Mesendoderm (in vitro differentiated cells): Measurements from ENCODE around the gene ST6GAL2.
A peak's percentile ranks its signal among the peaks of the same experiment; 100 is the strongest.

Experiments
- DNase-seq: peaks from one replicate; pipeline ENCODE4 v3.0.0; 2013
- H2AK5ac ChIP-seq: 2 replicates; pipeline ENCODE4 v1.6.1; 2013; ENCODE audit warnings: low read length, inconsistent platforms
- H2BK120ac ChIP-seq: 2 replicates; pipeline ENCODE4 v1.6.1; 2013; ENCODE audit warnings: low read depth, mild to moderate bottlenecking, low read length, moderate library complexity, mixed read lengths
- H2BK15ac ChIP-seq: replicated peaks from 2 replicates; pipeline ENCODE4 v1.6.1; 2013; ENCODE audit warnings: low read depth, mild to moderate bottlenecking, moderate library complexity
- H2BK5ac ChIP-seq: 2 replicates; pipeline ENCODE4 v1.6.1; 2013; ENCODE audit warnings: low read length, inconsistent platforms
- H3K18ac ChIP-seq: 2 replicates; pipeline ENCODE4 v1.6.1; 2013; ENCODE audit warnings: mild to moderate bottlenecking, low read length, mixed read lengths
- H3K23ac ChIP-seq: one replicate; pipeline ENCODE4 v1.6.1; 2013; ENCODE audit warnings: low read length
- H3K27ac ChIP-seq: 2 replicates; pipeline ENCODE4 v1.5.1; 2013; ENCODE audit warnings: low read depth, mild to moderate bottlenecking, inconsistent platforms, low read length, moderate library complexity
- H3K27me3 ChIP-seq: 2 replicates; pipeline ENCODE4 v1.6.1; 2013; ENCODE audit warnings: low read length, control low read depth, mild to moderate bottlenecking, inconsistent platforms; ENCODE audit not compliant: insufficient read depth, poor library complexity
- H3K36me3 ChIP-seq: 2 replicates; pipeline ENCODE4 v1.6.1; 2013; ENCODE audit warnings: low read length, inconsistent platforms; ENCODE audit not compliant: control insufficient read depth, insufficient read depth
- H3K4ac ChIP-seq: one replicate; pipeline ENCODE4 v1.6.1; 2013; ENCODE audit warnings: low read depth, mild to moderate bottlenecking, low read length, moderate library complexity
- H3K4me1 ChIP-seq: 2 replicates; pipeline ENCODE4 v1.6.1; 2013; ENCODE audit warnings: low read depth, low read length, inconsistent platforms; ENCODE audit not compliant: control insufficient read depth
- H3K4me2 ChIP-seq: 2 replicates; pipeline ENCODE4 v1.6.1; 2013; ENCODE audit warnings: low read length
- H3K4me3 ChIP-seq: 2 replicates; pipeline ENCODE4 v1.5.1; 2013; ENCODE audit warnings: mild to moderate bottlenecking, low read length
- H3K56ac ChIP-seq: one replicate; pipeline ENCODE4 v1.6.1; 2013; ENCODE audit warnings: low read length
- H3K79me1 ChIP-seq: 2 replicates; pipeline ENCODE4 v1.6.1; 2013; ENCODE audit warnings: low read length, inconsistent platforms
- H3K79me2 ChIP-seq: 2 replicates; pipeline ENCODE4 v1.6.1; 2013; ENCODE audit warnings: mild to moderate bottlenecking, low read length; ENCODE audit not compliant: control insufficient read depth, insufficient read depth
- H3K9ac ChIP-seq: 2 replicates; pipeline ENCODE4 v1.6.1; 2013; ENCODE audit warnings: low read length, inconsistent platforms
- H4K5ac ChIP-seq: one replicate; pipeline ENCODE4 v1.6.1; 2013; ENCODE audit warnings: low read length
- H4K8ac ChIP-seq: one replicate; pipeline ENCODE4 v1.6.1; 2013; ENCODE audit warnings: low read depth, mild to moderate bottlenecking, control low read depth, low read length, moderate library complexity
- WGBS: extraction: QIAGEN DNeasy Blood & Tissue Kit; methylation state at CpG from one replicate; pipeline ENCODE4 v1.1.7; 2013; ENCODE audit warnings: low lambda C conversion rate, missing lambda C conversion rate; ENCODE audit not compliant: insufficient coverage; ENCODE audit errors: extremely low coverage; 5-methylcytosine and 5-hydroxymethylcytosine counted together

Gene ST6GAL2

DNA sequence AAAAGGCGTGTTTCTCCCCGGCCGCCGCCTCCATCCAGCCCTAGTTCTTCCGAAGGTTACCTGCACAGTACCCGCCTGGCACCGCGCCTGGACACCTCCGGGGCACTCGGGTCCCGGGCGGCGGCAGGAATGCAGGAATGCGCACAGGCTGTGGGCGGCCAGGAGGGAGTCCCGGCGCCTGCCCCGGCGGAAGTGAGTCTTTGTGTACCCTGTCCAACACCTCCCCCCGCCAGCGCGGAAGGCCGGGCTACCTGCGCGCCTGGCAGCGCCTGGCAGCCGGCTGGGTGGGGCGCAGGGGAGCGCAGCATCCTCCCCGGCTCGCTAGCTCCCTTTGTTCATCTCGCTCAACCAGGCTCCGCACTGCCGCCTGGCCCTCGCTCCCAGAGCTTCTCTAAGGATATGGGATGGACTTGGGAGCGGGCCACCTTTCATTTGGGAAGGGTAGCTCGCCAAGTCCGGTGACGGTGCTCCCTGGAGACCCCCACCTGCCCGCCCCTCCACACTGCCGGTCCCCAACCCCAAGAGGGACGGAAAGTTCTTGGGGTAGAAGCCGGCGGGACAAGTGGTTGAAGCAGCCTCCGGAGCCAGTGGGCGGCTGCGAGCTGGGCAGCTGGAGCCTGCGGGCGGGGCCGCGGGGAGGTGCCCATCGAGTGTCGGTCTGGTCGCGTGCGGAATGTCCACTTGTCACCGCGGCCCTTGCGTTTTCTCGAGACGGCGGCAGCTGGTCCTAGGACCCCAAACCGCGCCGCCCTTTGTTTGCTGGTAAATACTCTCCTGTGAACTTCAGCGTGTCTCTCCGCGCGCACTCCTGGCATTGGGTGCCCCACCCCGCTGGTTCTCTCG, 1.2 kb upstream of the ST6GAL2 start:
- Histone ChIP-seq H3K9ac (peak overlapping the region; percentile 64), H3K4me1 (no peaks in the 10 kb centered on the region), H3K79me1 (no peaks in the 10 kb centered on the region), H3K4me2 (peak overlapping the region; percentile 52), H3K23ac (no peak overlapping the region), H3K18ac (peak overlapping the region; percentile 83), H3K4ac (no peak overlapping the region), H2BK15ac (no peak overlapping the region), H3K27ac (no peak overlapping the region), H4K8ac (no peak overlapping the region), H3K79me2 (no peaks in the 10 kb centered on the region), H2BK5ac (no peak overlapping the region), H3K4me3 (peak overlapping the region; percentile 66), H3K27me3 (no peaks in the 10 kb centered on the region), H3K36me3 (no peaks in the 10 kb centered on the region), H3K56ac (peak overlapping the region; percentile 82), H2AK5ac (no peak overlapping the region), H2BK120ac (no peak overlapping the region), H4K5ac (no peak overlapping the region)
- DNase-seq: peak; percentile 69
- no CpG with 5 or more reads among the region's 71 CpGs for WGBS

DNA sequence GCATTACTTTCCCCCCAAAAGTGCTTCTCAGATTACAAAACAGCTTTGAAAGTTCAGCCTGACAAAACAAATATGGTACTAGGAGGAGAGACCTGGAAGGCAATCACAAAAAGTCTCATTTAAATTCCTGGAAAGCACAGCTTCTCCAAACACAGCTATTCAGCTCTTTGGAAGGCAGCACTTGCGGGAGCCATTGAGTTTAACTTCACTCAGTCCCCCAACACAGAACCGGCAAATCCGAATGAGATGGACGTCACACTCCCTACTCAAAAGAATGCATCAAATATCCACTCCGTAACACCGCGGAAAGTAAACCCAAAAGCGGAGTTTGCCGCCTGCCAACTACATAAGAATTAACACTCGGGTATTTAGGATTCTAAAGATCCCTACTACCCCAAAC, 638 bp downstream of the ST6GAL2 start:
- H2BK15ac ChIP-seq: no peak overlapping the region
- no peaks in the 10 kb centered on the region for H3K36me3 ChIP-seq
- no peak overlapping the region for H2AK5ac ChIP-seq
- no peak overlapping the region for H3K23ac ChIP-seq
- no peak overlapping the region for H4K8ac ChIP-seq
- no CpG with 5 or more reads among the region's 10 CpGs for WGBS
- no peaks in the 10 kb centered on the region for H3K27me3 ChIP-seq
- no peak overlapping the region for H4K5ac ChIP-seq
- H3K79me2 ChIP-seq: peaks cover under 1% of the 10 kb centered on the region
- peak overlapping the region; percentile 66 for H3K4me3 ChIP-seq
- no peak overlapping the region for H2BK5ac ChIP-seq
- peak overlapping the region; percentile 82 for H3K56ac ChIP-seq
- peak overlapping the region; percentile 96 for H3K4me2 ChIP-seq
- no peak overlapping the region for H3K18ac ChIP-seq
- no peaks in the 10 kb centered on the region for H3K4me1 ChIP-seq
- H3K9ac ChIP-seq: peak overlapping the region; percentile 67
- H3K27ac ChIP-seq: no peak overlapping the region
- H2BK120ac ChIP-seq: no peak overlapping the region
- peak; percentile 32 for DNase-seq
- no peak overlapping the region for H3K4ac ChIP-seq
- no peaks in the 10 kb centered on the region for H3K79me1 ChIP-seq

DNA sequence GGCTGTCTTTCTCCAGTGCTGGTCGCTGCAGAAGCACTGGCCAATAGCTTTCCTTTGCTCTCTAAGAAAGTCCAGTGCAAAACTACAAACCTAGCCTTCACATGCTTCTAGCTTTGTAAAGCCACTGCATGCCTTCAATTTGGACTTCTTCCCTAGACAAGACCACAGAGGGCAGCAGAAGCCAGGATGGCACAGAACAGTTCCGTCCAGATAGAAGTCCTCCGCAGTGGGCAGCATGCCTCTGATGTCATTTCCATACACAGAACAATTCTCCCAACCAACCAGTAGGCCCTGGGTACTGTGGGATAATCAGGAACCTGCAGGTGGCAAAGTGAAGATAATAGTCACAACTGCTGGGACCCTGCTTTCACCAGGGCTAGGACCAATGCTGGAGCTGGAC, 3.3 kb downstream of the ST6GAL2 start:
- no peak overlapping the region for H2AK5ac ChIP-seq
- no peak overlapping the region for H3K4me3 ChIP-seq
- no peaks in the 10 kb centered on the region for H3K27me3 ChIP-seq
- peak; percentile 37 for DNase-seq
- H3K4ac ChIP-seq: no peak overlapping the region
- no peak overlapping the region for H3K9ac ChIP-seq
- no peaks in the 10 kb centered on the region for H3K79me1 ChIP-seq
- no CpG with 5 or more reads among the region's 3 CpGs for WGBS
- no peak overlapping the region for H3K4me2 ChIP-seq
- H3K79me2 ChIP-seq: peaks cover 2% of the 10 kb centered on the region
- H4K5ac ChIP-seq: no peak overlapping the region
- no peak overlapping the region for H3K27ac ChIP-seq
- H4K8ac ChIP-seq: no peak overlapping the region
- H2BK120ac ChIP-seq: no peak overlapping the region
- no peaks in the 10 kb centered on the region for H3K4me1 ChIP-seq
- no peak overlapping the region for H3K56ac ChIP-seq
- no peaks in the 10 kb centered on the region for H3K36me3 ChIP-seq
- H2BK5ac ChIP-seq: no peak overlapping the region
- H2BK15ac ChIP-seq: no peak overlapping the region
- no peak overlapping the region for H3K23ac ChIP-seq
- H3K18ac ChIP-seq: no peak overlapping the region

DNA sequence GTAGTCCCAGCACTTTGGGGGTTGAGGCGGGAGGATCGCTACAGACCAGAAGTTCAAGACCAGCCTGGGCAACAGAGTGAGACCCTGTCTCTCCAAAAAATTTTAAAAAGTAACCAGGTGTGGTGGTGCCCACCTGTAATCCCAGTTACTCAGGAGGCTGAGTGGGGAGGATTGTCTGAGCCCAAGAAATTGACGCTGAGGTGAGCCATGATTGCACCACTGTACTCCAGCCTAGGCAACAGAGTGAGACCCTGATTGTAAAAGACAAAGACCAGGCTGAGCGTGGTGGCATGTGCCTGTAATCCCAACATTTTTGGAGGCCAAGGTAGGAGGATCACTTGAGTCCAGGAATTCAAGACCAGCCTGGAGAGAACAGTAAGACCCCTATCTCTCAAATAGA, 7.8 kb downstream of the ST6GAL2 start:
- H3K79me1 ChIP-seq: no peaks in the 10 kb centered on the region
- no peaks in the 10 kb centered on the region for H3K36me3 ChIP-seq
- no peak overlapping the region for H3K4ac ChIP-seq
- no peak overlapping the region for H4K5ac ChIP-seq
- H2BK120ac ChIP-seq: no peak overlapping the region
- no CpG with 5 or more reads among the region's 4 CpGs for WGBS
- H2BK15ac ChIP-seq: no peak overlapping the region
- H3K4me1 ChIP-seq: no peaks in the 10 kb centered on the region
- no peaks in the 10 kb centered on the region for H3K27me3 ChIP-seq
- H3K18ac ChIP-seq: no peak overlapping the region
- no peak overlapping the region for H3K27ac ChIP-seq
- H2AK5ac ChIP-seq: no peak overlapping the region
- H2BK5ac ChIP-seq: no peak overlapping the region
- no peak overlapping the region for H4K8ac ChIP-seq
- no peak overlapping the region for H3K9ac ChIP-seq
- no peak overlapping the region for H3K56ac ChIP-seq
- no peak for DNase-seq
- peaks cover 2% of the 10 kb centered on the region for H3K79me2 ChIP-seq
- H3K23ac ChIP-seq: no peak overlapping the region
- H3K4me3 ChIP-seq: no peak overlapping the region
- H3K4me2 ChIP-seq: no peak overlapping the region

DNA sequence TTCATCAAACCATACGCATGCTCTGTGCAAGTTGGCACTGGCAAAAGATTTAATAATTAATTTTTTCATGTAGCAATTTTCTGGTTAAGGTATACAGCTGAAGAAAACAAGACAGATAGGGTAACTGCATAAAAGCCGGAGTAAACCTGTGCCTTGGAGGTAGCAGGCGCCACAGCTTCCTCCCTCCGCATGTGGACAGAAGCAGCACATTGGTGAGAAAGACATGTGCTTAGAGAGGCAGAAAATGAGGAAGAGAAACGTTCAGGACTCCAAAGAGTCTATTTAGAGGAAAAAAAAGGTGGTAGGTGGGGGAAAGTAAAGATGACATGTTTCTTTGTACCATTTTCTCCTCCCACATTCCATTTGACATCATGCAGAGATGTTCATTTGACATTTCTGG, 9.3 kb downstream of the ST6GAL2 start:
- no peak overlapping the region for H3K9ac ChIP-seq
- no CpG with 5 or more reads among the region's 5 CpGs for WGBS
- no peak overlapping the region for H2BK15ac ChIP-seq

More for the DNA sequence above, 9.3 kb downstream of the ST6GAL2 start:
- Histone ChIP-seq H3K4ac (no peak overlapping the region), H3K23ac (no peak overlapping the region), H3K27me3 (no peaks in the 10 kb centered on the region), H3K56ac (no peak overlapping the region), H2AK5ac (no peak overlapping the region), H3K36me3 (no peaks in the 10 kb centered on the region), H3K4me1 (no peaks in the 10 kb centered on the region), H3K79me2 (peaks cover 2% of the 10 kb centered on the region), H3K18ac (no peak overlapping the region), H3K79me1 (no peaks in the 10 kb centered on the region), H3K4me3 (no peak overlapping the region), H3K4me2 (no peak overlapping the region), H4K8ac (no peak overlapping the region), H2BK5ac (no peak overlapping the region), H3K27ac (no peak overlapping the region), H4K5ac (no peak overlapping the region), H2BK120ac (no peak overlapping the region)
- DNase-seq: no peak
